Stimulated activated CD4-positive, alpha-beta T cell treated with anti-CD3 and anti-CD28 coated beads, Interleukin-4, amount 100 ng/mL, for 4 hours (primary cell): ENCODE data around the gene PAX8.
"Not testable (repeated sequence)": the region's sequence is repeated elsewhere in the genome, so short reads cannot be mapped to it uniquely, and the experiment has no call there.

Experiments used
- DNase-seq, 2 experiments: peaks; one replicate each; pipeline ENCODE4 v3.0.0-alpha.2; 2020

PAX8 gene

DNA sequence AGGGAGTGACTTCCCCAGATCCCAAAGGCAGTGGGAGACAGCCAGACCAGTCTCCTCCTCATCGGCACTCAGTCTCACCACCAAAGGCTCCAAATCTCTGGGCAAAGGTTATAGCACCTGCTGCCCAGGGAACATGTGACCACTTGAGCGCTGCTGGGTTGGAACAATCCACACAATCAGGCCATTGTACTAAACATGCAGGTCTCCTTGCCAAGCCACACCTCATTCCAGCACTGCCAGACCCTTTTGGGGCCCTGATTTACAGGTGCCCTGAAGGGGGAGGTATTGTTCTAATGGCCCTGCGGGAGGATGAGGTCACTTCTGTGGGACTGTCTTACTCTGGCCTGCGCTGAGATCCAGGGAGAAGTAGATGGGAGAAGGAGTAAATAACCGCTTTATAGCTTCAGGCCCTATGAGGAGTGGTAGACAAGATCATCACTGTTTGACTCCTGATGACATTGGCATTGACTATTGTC lies 10.0 kb upstream of the PAX8 start:
- DNase-seq, result not testable (repeated sequence)

DNA sequence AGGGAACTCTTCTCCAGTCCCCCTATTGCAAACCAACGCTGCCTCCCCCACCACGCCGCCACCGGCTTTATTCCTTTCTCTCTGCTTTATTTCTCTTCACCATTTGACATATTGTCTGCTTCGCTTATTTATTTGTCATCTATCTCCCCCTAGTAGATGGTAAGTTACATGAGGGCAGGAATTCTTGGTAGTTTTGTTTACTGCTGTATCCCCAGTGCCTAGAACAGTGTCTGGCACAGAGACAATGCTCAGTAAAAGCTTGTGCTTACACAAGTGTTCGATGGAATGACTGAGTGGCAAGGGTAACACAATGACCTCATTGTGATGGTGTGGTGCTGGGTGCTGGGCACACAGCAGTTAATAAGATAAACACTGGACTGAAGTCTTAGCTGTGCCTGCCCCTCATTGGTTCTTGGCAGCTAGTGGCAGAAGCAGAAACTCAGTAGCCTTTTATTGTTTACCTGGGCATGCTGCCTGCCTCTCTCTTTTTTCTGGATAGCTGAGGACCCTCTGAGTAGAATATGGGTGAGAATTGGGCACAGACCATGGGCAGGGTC lies 9.5 kb upstream of the PAX8 start:
- DNase-seq, result not testable (repeated sequence)

DNA sequence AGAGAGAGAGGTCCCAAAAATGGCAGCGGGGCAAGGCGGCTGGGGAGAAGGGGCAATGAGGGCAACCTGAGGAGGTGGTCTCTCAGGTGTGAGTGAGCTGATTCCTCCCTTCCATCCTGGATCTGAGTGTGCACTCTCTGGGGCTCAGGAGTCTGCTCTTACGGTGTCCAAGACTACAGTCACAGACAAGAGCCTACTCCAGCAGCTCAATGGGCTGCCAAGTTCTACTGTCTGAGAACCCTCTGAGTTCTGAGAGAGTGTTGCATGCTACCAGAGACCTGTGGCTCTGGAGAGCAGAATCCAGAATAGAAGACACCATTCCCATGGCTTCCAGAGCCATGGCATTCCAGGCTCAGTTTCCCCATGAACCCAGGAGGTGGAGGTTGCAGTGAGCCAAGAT lies 7.1 kb upstream of the PAX8 start:
- no peak for DNase-seq

DNA sequence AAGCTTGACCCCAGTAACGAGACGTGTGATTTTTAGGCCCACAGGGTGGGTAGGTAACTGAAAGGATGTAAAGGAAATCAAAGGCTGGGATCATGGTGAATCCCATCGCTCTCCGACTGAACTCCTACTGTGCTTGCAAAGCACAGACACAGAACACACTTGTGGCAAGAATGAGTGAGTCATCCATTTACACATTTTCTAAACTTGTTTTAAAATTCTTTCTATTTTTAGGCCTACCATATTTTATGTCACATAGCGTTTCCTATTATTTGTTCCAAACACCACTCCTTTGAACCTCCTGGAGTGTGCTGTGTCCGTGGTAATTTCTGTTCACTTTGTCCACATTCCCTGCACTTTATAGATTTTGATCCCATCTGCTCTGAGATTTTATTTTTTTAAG lies 6.3 kb upstream of the PAX8 start:
- not testable (repeated sequence) for DNase-seq

DNA sequence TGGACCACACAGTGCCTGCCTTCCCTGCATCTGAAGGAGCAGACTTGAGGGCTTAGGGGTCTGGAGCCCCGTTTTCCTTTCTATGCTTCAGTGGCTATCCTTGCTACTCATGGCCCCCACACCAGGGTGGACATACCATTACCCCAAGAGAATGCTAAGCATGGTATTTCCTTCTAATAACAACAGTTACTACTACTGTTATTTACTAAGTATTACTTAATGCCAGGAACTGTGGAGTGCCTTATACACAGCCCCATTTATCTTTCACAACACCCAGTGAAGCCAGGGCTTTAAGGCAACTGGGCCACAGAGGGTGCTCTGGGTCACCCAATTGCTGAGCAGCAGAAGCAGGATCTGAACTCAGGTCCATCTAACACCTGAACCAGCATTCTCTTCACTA lies 5.8 kb upstream of the PAX8 start:
- no peak for DNase-seq

DNA sequence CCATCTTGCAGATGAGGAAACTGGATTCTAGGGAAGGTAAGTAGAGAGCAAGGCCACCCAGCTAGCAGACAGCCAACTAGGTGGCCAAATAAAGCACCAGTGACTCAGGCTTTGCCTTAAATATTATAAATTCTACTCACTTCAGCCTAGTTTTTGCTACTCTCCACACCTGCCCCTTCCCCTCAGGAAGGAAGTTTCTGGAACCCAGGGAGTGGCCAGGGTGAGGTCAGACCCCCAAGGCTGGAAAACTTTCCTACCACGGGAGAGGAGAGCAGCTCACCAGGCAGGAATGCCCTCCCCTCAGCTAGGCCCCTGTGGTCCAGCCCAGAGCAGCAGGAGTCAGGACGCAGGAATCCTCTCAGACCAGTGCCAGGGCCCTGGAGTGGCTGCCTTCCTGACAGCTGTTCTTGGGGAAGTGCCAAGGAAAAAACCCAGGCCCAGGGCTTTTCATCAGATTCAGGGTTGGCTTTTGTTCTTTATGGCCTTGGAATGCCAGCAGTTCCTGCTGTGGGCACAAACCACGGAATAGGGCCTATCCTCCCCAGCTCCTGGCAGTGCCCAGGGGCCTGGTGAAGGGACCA lies 5.1 kb upstream of the PAX8 start:
- DNase-seq, result no peak

DNA sequence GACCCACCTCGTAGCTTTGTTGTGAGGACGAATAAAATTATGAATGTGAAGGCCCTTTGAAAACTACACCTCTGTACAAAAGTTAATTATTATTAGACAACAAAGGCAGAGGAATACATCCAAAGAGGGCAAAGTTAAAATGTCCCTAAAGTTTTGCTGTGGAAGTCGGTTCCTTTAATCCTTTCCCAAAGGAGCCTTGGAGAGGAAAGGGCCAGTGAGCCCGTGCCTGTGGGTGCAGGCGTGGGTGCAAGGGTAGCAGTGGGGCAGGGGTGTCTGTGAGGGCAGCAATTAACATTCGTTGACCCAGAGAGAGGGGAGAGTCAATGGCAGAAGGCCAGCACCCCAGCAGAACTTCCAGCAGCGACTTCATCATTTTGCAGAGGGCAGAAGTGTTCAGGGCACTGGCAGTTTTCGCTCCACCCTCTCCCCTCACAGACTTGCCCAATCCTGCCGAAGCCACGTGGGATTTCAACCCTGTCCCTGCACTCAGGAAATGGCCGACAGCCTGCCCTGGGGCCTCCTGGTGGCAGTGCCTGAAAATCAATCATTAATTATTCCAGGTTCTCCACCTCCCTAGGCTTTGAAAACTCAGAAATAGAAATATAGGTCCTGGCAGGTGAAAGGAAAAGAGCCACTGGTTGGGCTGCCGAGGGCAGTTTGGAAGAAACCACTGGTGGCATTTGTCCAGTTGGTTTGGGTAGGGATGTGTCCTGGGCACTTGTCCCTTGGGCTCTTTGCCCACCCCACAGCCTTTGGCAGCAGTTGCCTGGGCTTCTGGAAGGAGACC lies 4.2 kb upstream of the PAX8 start:
- DNase-seq, result no peak

DNA sequence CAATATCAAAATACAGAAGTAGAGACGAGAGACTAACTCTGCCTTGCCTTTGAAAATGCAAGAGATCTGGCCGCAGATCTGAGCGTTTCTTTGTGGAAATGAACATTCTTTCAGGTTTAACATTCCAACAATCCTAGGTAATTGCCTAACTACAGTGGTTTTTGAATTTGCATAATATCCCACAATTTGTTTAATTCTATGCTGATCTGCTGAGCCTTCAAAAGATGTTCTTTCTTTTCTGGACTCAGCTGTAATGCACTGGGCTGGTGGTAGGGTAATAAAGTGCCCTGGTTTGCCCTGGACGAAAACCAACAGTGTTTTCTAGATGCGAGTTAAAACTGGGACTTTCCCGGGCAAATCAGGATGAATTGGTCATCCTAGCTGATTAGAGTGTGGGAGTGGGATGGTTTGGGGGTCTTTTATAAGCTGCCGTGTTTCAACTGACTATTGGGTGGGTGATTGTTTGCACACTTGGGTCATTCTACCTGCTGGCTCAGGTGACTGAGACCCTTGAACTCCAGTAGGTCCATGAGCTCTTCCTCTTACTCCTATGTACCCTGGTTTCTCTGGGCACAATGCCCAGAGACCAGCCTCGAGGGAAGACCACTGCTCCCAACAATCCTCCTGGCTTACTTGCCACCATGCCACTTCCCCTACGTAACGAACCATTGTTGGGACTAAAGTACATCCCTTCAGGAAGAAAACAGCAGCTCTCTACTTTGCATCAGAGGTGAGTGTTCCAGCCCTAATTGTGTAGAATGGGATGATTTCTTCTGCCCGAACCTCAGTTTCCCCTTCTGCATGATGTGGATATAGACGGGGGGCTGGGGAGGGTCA lies 3.4 kb upstream of the PAX8 start:
- no peak for DNase-seq

DNA sequence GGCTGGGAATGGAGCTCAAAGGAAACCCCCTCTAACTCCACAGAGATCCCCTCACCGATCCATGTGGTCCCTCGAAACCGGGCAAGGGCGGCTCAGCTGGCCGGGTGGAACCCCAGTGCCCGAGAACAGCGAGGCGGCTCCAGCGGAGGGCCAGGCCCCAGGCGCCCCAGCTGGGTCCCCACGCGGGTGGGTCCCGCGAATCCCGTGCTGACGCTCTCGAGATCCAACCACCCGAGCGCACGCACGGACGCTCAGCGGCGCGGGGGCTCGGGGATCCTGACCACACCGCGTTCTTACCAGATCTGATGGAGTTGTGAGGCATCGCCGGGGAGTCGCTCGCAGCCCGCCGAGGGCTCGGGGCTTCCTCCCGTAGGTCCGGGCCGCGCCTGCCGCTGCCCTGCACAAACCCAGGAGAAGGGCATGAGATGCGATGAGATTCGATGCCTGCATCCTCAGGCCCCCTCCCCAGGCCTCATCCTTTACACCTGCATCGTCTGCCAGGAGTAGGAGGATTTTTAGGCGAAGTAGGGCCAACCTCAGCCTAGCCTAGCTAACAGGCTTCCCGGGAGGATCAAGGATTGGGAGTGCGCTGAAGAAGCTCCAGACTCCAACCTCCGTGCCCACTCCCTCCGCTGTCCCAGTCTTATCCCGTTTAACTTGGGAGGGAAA lies 514 bp downstream of the PAX8 start:
- no peak for DNase-seq

DNA sequence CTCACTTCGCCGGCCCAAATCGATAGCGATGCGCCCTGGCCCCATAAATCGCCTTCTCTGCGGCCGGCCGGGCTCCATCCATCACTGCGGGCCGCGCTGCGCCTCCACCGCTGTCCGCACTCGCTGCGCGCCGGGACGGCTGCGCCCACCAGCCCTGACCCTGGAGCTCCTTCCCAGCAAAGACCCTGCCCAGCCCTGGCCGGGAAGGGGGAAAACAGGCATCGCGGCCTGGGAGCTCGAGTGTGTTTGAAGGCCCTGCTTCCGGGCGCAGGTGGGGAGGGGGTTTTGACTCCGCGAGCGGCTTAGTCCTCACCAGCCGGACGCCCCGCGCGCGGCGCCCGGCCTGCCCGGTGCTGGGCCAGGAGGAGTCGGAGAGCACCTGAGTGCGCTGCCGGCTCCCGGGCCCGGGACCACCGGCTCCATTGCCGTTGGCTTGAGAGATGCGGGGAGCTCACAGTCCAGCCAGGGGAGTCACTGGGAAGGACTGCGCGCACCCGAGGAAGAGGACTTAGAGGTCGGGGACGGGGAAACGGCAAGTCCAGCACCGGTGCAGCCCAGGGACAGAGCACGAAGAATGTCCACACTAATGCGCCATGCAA lies 1.1 kb downstream of the PAX8 start:
- DNase-seq, result no peak

DNA sequence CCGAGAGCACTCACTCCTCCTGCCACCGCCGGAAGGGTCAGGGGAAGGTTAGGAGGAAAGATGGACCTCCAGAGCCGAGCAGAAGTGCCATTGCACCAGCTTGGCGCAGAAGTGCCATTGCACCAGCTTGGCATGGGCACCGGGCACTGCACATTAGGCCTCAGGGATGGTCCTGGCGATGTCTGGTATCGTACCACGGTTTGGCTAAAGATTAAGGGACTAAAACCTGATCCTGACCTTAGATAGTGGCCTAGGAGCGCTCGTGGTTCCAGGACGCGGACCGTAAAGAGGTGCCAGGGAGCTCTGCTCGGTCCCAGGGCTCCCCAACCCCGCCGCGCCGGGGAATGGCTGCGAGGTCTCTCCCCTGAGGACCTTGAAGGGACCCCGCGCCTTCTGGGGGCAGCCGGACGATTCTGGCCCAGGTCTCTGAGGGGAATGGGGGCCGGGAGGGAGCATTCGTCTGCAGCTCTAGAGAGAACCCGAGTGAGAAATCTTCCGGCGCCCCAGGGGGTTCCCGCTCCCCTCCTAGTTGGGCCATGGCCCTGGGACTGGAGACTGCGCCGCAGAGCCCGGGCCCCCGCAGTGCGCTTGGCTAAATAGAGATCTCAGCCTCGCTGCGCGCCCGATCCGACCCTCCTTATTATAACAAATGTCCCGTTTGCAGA lies 1.8 kb downstream of the PAX8 start:
- DNase-seq, result no peak

DNA sequence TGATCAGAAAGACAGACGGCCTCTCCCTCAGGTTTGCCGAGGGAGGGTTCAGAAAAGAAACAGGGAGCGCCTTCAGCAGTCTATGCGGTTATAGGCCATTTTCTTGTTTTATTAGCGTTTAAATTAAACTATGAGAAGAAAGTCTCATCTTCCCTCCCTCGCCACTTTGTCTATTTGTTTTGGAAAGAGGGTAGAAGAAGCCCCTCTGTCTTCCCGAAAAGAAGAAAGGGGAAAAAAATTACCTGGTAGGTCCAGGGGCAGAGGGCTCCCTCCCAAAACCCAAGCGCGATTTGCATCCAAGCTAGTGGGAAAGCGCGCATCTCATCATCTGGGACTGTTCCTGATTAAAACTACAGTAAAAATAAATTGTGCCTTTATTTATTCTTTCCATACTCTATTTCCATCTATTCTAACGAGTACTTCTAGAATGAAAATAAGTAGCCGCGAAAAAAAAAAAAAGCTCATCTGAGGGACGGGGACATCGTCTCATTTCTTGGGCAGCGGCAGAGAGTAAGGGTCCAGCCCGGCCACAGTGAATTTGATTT lies 2.4 kb downstream of the PAX8 start:
- no peak for DNase-seq

DNA sequence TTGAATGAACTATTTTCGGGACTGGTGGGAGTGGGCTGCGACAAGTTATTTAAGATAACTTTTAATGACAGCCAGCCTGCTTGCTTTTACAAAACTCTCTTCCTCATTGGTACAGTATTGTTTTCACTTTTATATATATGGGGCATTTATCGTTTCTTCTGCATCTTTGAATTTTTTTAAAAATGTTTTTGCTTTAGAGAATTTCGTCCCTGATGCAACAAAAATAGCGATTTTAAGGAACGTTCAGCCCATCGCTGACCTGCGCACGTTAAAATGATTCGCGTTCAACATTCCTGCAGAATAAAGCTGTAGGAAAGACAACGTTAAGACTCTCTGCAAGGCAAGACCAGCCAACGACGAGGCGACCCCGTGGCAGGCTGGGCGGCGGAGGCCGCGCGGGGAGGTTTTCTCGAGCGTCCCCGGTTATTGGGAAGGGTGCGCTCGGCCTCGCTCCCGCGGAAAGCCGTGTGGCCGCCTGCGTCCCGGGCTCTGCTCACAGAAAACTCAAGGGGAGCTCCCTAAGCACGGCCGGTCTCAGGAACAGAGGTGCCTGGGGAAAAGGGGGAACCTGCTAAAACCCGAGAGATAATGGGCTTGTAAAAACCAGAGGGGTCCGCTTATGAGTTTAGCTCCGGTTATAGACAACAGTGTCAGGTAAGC lies 3.0 kb downstream of the PAX8 start:
- DNase-seq, result no peak

DNA sequence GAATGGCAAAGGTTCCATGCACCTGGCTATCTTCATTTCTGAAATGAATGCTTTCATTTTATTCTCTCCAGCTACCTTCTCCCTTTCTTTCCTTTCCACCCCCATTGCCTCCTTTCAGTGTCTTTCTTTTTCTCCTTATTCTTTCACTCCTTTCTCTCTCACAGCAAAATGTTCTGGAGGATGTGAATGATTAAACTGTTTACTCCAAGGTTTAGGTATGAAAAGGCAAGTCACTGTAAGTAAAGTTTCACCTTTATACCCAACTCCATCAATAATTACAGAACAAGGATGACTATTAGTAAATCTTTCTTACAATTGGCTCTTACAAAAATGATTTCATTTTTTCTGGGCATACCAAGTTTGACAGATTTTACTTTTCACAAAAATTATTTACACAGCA lies 4.3 kb downstream of the PAX8 start:
- DNase-seq, result no peak

DNA sequence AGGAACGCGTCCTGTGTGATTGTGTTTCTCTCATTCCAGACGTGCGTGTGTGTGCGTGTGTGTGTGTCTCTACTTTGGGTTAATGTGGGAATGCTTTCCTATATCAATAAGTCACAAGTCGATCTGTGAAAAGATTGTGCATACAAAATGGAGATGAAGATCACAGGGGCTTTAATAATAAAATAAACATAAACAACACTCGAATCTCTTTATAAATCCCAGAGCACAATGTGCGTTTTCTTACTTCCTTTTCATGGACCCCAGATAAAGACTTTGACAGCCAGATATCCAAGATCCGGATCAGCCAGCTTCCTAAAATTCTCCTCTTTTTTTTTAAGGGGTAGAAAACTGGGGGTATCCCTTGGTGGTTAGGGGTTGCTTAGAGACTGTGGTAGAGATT lies 4.7 kb downstream of the PAX8 start:
- DNase-seq, result no peak

DNA sequence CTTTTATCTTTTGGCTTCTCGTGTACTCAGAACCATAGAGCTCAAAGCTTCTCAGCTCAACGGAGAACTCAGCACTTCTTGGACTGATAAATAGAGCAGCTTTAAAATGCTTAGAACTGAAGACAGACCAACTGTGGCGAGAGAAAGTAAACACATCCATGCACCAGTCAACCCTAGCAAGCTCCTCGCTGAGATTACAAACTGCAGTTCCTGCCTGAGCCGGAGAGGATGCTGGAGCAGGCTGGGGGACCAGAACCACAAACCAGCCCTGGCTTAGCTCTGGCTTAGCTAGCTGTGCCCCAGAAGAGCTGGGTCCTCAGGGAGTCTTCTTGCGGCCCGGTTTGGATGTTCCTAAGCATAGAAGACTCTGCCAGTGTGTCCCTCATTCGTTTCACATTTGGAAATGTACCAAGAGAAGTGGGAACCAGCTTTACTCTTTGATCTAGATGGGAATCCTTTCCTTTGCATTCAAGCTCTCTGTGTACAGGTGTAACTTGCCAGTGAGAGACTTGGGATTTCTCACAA lies 5.6 kb downstream of the PAX8 start:
- DNase-seq, result no peak

DNA sequence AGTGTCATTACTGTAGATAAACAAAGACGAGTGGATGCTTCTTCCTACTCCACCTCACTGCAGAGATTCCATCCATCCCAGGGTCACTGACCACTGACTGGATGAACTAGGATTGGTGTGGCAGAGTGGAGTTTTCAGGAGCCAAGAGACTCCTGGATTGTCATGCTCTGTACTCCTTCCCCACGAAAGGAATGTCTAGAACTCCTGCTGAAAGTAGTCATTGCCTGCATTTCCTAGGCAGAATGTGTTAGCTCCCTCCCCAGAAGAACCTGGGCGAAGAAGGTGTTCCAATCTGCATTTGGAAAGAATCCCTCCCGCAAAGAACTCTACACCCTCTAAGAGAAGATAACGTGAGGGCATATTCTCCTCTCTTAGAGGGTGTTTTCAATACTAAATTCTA lies 6.2 kb downstream of the PAX8 start:
- no peak for DNase-seq

DNA sequence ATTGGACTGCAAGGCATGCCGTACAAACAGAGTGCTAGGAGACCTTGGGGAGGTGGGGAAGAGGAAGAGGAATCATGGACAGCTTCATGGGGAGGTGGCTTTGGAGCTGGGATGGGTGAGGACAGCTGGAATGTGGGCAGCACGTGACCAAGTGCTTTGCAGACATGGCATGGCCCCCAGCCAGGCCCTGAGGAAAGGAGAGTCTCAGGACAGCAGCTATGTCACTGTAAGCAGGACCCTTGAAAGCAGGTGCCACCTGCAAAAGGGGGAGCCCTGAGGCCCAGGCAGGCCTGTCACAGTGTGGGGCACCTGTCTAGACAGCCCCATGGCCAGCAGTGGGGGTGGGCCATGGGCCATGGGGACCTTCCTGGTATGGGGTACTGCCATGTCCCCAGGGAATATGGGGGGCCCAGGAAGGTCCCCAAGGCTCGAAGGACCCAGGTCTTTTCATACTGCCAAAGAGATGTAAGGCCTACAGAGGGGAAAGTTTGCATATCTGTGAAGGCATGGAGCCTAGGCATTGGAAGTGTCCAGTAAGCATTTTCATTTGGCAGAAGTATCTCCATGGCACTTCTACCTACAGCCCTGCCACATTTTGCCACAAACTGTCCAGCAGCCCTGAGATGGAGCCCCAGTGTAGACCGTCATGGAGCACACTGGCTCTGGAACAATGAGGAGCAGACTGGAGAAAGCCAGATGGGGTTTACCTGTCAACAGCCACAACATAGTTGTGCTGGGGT lies 9.9 kb downstream of the PAX8 start:
- DNase-seq, result no peak

DNA sequence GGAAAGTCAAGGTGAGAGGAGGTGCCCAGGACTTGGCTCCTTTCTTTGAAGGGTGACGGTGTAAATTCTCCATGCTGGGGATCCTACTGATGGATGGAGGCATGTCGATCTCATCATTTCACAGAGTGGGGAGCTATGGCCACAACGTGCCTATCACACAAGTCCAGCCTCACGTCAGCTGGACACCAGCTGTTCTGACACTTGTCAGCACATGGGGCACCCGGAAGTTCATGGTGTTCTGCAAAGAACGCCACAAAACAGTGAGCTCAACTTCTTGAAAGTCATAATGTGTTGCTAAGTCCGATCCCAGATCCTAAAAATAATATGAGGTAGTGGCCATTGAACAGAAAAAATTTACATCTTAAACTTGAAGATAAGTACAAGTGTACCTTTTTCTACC lies 12.3 kb downstream of the PAX8 start:
- DNase-seq, result no peak
